GM18909 (cell line): Measurements from ENCODE around the gene PFDN4.

Source experiments
- ATAC-seq: cut with Tn5 transposase; IDR thresholded peaks from one replicate; pipeline ENCODE4 v1.9.1; 2021; ENCODE audit warnings: mild to moderate bottlenecking; ENCODE audit not compliant: unreplicated experiment, poor library complexity

PFDN4 gene

DNA sequence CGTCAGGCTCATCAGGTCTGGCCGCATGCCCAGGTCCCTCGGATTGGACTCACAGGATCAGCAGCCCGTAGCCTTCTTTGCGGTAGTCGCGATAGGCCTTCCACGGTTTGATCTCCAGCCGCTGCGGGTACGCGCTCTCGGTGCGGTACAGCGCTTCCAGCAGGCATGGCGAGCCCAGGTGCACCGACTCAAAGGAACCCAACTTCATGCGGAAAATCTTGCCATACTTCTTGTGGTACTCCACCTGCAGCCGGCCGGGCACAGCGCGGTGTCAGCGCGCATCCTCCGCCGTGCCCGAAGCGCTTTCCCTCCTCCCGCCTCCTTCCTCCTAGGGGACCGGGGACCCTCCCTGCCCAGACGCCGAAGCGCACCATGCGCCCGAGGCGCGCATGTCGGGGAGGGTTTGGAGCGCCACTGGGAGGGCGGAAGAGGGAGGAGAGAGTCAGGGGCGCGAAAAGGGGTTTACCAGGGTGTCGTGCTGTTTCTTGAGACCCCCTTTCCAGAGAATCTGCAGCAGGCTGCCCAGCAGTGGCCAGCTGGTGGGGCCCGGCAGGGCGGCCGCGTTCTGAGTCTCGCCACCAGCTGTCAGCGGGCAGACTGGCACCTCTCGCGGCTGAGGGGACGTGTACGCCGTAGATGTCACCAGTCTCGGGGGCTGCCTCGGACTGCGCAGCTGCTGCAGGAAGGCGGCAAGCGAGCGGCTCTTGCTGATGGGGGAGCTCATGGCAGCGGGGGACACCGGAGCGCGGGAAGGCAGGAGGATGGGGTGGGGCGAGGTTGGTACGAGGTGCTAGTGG lies 34.8 kb upstream of the PFDN4 start:
- no peak for ATAC-seq

- no peak for ATAC-seq
These were observed 34.0 kb upstream of the PFDN4 start, which contains the start of gene CYP24A1 for GRCh38 chr20:54173653-54174456. TSS of gene CYP24A1 (minus strand) at chr20:54173986. CDS start at chr20:54173579, 407 bp downstream.

GRCh38 chr20:54174457-54175175 lies 33.3 kb upstream of the PFDN4 start:
- no peak for ATAC-seq

DNA sequence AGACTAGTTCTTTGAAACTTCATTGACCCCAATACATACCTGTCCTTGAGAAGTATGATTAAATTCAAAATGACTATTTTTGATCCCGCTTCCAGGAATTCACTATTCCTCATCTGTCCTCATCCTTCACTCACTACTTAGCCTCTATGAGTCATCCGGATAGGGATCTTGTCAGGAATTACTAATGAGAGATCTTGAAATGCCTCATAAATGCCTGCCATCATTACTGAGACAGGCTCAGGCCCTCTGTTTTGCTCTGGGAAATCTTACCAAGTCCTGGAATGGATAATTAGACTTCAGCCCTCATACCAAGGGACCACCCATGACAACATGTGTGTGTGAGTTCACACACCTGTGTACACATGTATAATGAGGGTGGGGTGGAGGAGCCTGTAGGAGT lies 31.3 kb upstream of the PFDN4 start:
- no peak for ATAC-seq

DNA sequence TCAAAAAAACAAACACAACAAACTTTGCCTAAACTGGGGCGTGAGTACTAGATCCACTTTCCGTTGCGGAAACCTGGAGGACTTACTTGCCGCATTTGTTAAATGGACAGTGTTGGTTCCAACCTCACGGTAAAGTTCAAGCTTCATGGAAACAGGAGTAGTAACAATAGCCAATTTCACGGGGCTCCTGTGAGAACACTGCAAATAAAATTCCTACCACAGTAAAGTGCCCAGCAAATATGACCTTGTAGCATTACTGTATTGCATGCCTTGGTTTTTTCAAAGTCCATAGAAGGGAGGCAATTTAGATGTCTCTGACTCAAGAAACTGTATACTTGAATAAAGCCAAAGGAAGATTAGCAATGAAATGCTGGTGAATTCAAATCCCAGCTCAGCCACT lies 30.5 kb upstream of the PFDN4 start:
- no peak for ATAC-seq

DNA sequence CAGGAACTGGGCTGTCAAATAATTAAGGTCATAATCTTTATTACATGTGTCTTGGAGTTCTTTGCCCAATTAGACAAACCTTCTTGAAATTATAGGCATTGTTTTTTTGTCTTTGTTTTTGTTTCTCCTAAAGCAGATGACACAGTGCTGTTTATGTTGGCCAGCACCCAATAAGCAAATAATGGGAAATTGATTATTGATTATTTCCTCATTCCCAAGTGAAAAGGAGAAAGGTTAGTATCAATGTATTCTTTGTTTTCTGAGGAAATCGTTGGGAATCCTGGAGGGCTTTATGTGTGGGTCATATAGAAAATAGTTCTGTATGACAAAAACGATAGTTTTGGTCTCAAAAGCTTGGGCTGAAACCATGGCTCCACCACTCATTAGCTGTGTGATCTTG lies 29.6 kb upstream of the PFDN4 start:
- no peak for ATAC-seq

DNA sequence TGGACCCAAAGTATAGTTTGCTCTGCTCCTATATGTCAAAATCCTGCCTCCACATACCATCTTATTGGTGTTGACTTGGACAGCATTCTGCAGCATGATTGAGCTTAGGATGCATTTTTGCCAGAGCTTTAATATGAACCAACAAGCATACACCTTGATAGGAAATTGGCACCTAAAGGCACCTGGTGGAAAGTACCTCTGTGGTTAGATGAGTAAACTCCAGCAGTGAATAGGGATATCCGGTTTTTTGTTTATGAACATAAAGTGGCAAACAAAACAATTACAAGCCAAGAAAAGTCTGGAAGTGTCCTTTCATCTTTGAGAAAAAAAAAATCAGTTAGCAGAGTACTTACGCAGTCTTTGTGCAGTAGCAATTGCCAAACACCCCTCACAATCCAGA lies 27.9 kb upstream of the PFDN4 start:
- no peak for ATAC-seq

- ATAC-seq = no peak
These were observed 27.0 kb upstream of the PFDN4 start for GRCh38 chr20:54180931-54181330.

DNA sequence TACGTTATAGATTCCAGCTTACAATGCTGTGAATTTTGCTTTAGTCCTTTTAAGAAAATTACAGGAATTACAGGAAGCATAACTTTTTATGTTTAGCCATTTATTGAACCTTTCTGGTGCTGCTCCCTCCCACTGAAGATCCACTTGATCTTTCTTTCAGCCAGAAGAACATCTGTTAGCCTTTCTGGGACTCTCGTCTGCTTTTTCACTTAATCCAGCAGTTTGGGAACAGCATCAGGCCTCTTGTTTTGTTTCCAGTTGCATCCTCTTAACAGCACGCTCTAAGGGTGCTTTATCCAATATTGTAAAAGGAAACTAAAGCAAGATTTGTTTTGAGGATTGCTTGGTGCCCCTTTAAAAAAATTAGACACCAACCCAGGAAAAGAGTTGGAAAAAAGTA lies 23.8 kb upstream of the PFDN4 start:
- ATAC-seq = no peak

GRCh38 chr20:54184904-54185626 lies 22.8 kb upstream of the PFDN4 start:
- ATAC-seq = no peak

DNA sequence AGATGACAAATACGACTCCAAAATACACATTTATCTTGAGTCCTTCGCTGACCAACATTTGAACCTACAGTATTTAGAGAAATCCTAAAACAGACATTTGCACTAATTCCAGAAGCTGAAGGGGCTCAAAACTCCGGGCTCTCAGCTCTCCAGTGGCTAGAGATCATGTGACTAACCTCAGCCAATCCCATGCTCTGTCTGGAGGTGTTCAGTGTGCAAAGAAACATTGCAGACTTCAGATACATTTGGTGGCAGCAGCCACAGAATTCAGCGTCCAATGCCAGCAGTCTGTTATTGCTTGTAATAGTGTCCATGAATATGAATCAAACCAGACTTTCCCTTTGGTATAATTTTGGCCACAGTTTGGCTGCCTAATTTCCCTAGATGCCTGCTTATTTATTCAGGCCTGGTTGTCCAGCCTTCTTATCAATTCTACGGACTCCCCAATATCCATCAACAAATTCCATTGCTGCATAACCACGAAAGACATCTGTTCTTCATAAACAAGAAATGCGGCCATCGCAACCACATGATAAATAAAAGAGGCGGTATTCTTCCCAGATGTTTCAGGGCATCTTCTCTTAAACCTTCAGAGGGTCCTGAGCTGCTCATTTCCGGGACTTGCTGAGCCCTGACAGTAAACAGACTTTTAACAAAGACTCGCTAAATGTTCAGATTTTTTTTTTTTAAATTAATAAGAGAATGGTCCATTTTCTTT lies 19.6 kb upstream of the PFDN4 start:
- ATAC-seq = no peak

GRCh38 chr20:54189630-54190029 lies 18.3 kb upstream of the PFDN4 start:
- no peak for ATAC-seq

DNA sequence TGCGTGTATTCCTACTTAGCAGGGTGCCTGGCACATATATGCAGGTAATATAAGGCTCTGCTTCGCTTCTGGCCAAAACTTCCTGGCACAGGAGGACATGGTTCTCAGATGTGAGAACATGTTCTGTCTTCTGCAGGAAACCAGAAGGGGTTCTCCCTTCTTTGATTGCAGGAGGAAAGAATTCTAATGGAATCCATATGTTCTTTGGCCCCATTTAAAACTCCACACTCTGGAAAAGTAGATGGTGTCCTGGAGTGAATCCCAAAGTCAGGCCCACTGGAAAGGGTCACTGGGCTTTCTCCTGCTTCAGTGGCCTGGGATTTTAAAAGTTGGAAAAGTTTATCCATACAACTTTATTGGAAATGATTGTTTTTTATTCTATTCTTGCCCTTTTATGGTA lies 17.7 kb upstream of the PFDN4 start:
- no peak for ATAC-seq

GRCh38 chr20:54193817-54194216 lies 14.1 kb upstream of the PFDN4 start:
- ATAC-seq = no peak

DNA sequence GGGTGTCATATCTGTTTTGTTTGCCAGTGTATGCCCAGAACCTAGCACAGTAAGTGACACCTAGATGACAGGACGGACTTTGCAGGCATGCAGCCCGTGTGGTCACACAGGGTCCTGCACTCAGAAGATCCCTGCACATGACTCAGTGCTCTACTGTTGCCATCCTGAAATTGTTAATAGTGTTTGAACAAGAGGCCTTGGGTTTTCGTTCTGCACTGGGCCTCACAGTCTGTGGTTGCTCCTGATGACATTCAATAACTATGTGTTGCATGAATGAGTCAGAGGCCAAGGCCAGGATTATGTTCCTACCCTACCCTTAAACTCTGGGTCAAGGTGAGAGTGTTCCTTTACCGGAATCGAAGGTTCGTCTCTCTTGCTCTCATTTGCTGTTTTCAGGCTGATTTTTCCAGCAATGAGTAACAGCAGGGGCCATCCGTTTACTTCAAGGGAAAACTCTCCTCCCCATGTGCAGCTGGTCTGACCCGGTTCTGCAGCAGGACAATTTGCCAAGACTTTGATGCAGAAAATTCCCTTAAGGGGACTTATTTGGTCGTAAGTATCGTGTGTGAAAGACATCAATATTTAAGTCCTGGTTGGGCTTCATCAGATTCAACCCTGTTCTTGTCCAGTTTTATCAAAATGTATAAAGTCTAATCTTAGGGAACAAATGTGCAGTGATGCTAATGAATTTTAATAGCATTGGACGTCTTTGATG lies 13.0 kb upstream of the PFDN4 start:
- no peak for ATAC-seq

DNA sequence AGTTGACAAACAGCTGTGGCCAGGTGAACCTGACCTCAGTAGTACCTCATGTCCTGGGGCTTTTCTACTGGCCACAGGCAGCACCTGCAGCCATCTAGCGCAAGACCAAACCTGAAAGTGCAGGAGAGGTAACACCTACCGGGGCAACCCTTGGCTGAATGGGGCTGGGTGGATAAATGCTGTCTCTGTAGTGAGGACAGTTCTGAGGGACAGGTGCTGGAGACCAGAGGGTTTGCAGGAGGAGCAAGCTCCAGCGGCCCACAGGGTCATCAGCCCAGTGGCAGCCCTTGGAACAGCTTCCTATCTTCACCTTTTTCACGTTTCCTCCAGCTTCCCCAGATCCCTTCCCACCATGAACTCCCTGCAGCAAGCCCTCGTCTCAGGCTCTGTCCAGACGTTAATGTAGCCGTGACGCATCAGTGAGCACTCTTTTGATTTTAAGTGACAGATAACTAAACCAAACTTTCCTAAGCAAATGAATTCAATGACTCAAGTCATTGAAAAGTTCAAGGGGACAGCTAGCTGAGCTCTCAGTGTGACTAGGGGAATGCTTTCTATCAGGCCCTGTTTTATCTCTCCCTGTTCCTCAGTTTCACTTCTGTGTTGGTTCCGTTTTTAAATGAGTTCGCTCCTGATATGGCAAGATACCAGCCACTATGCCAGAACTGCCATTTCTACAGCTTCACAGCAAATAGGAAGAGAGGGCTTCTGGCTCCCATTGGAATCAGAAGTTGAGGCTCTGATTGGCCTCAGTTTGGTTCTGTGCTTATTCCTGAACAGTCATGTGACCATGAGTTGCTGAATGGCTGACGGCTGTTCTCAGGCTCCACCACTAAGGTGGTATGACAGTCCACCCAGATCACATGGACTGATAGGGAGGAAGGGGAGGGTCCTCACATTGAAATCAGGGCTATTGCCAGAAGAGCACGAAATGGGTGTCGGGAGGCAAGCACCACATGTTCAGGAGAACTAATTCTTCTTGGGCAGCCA lies 12.1 kb upstream of the PFDN4 start:
- no peak for ATAC-seq

GRCh38 chr20:54197621-54198604 lies 10.0 kb upstream of the PFDN4 start:
- ATAC-seq = no peak
